HG02884 (cell line): ENCODE data around the gene IFIT5.
"Not testable (repeated sequence)": the region's sequence is repeated elsewhere in the genome, so short reads cannot be mapped to it uniquely, and the experiment has no call there.

ENCODE experiments used
- ATAC-seq: cut with Tn5 transposase; IDR thresholded peaks from one replicate; pipeline ENCODE4 v1.9.1; 2021; ENCODE audit warnings: mild to moderate bottlenecking, moderate library complexity; ENCODE audit not compliant: unreplicated experiment

Gene IFIT5

DNA sequence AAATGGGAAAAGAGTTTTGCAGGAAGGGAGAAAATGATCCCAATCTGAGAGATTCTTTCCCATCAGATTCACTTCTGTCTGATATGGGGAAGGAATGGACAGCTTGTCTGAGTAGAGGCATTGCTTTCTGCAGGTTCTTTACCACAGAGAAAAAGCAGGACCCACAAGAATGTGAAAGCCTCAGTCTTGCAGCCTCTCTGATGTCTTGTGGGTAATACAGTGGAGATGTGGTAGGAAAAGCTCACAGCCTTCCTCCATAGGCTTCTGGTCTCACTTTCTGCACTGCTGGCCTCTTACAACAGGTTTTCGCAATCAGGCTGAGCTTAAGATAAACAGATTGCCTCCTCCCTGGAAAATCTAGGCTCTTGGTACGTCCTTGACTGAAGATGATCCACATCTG is 21.4 kb upstream of the IFIT5 start:
- peak; percentile 41 for ATAC-seq

DNA sequence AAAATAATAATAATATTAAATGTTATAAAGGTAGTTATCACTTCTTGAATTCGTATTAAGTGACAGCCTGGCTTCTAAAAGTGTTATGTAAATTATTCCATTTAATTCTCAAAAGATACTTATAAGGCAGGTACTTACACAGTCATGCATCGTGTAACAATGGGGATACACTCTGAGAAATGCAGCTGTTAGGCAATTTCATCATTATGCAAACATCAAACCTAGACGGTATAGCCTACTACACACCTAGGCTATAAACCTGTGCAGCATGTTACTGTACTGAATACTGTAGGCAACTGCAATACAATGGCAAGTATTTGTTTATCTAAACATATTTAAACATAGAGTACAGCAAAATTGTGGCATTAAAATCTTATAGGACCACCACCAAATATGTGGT is 20.5 kb upstream of the IFIT5 start:
- no peak for ATAC-seq

DNA sequence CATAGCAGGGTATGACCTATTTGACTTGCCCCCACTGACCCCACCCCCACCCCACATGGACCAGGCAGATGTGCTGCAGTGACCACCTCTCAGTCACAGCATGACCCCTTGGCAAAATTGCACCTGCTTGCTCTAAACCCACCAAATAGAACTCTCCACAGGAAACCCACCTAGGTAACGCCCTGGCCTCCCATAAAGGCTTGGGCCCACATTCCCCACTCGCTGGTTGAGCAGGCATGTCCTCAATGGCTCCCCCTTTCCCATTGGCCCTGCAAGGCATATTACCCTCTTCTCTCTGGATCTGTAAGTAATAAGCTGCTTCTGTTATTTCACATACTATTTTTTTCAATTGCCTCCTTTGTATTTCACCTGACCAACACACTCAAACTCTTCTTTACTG is 19.2 kb upstream of the IFIT5 start:
- ATAC-seq: no peak

DNA sequence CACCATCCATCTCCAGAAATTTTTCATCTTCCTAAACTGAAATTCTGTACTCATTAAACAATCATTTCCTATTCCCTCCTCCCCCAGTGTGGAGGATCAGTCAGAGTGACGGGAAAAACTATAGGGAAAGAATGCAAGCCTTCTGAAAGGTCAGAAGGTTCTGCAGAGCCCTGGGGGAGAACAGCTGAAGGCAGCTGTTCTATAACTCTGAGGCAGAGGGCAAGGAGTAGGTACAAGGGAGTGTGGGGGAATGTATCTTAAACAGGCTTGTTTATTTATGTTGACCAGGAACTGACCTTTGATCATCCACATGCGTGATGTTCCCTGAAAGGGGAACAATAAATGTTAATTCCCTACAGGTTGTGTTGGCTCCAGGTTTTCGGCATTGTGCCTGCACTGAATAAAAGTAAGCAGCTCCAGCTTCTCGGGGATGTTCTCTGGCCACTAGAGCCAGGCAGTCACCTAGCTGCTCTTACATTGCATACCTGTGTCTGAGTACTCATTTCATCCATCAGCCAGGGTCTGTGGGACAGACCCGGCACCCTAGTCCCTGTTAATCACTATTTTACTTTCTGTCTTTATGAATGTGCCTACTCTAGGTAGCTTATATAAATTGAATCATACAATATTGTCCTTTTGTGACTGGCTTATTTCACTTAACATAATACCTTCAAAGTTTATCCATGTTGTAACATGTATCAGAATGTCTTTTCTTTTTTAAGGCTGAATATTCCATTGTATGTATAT is 16.2 kb upstream of the IFIT5 start:
- no peak for ATAC-seq

DNA sequence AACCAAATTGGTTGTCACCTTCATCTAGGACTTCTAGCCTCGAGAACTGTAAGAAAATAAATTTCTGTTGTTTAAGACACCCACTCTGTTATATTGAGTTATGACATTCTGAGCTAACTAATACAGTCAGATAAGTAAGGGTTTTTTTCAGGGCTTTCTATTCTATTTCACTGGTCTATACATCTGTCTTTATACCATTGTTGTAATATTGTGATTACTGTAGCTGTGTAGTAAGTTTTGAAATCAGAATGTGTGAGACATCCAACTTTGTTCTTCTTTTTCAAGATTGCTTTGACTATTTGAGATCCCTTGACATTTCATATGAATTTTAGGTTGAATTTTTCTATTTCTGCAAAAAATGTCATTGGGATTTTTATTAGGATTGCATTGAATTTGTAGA is 14.4 kb upstream of the IFIT5 start:
- ATAC-seq: no peak

DNA sequence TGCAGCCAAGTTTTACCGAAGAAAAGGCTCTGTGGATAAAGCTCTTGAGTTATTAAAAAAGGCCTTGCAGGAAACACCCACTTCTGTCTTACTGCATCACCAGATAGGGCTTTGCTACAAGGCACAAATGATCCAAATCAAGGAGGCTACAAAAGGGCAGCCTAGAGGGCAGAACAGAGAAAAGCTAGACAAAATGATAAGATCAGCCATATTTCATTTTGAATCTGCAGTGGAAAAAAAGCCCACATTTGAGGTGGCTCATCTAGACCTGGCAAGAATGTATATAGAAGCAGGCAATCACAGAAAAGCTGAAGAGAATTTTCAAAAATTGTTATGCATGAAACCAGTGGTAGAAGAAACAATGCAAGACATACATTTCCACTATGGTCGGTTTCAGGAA is 11.3 kb upstream of the IFIT5 start:
- ATAC-seq: no peak

DNA sequence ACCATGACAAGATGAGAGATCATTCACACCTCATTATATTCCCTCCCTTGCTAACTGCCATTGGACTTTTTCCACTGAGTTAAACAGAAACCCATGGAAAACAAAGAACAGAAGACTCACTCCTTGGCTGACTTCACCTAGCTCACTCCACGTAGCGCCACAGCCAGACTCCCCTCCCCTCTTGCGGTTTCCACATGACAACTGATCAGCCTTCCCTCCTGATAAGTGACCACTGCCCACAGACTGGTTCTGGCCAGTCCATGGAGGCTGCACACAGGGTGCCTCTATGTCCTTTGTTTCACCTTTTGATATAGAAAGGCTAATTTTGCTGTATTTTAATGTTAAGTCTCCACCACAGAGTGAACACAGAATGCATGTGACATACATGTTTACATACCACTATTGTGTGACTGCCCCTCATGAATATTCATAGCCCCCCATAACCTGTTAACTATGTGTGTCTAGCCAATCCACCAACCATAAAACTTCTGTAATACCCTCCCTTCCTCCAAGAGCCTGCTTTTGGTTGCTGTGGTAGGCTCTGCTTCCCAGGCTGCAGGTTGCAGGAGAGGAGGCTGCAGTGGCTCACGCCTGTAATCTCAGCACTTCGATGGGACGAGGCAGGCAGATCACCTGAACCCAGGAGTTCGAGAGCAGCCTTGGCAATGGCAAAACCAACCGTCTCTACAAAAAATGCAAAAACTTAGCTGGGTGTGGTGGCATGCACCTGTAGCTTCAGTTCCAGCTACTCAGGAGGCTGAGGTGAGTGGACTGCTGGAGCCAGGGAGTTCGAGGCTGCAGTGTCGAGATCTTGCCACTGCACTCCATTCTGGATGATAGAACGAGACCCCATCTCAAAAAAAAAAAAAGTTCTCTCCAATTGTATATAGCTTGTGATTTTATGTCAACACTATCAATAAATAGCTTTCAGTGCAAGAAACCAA is 10.0 kb upstream of the IFIT5 start:
- ATAC-seq: no peak

DNA sequence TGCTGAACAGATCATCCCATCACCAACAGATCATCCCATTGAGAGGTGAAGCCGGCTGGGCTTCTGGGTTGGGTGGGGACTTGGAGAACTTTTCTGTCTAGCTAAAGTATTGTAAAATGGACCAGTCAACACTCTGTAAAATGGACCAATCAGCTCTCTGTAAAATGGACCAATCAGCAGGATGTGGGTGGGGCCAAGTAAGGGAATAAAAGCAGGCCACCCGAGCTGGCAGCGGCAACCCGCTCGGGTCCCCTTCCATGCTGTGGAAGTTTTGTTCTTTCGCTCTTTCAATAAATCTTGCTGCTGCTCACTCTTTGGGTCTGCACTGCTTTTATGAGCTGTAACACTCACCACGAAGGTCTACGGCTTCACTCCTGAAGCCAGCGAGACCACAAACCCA is 8.2 kb upstream of the IFIT5 start:
- ATAC-seq: not testable (repeated sequence)

DNA sequence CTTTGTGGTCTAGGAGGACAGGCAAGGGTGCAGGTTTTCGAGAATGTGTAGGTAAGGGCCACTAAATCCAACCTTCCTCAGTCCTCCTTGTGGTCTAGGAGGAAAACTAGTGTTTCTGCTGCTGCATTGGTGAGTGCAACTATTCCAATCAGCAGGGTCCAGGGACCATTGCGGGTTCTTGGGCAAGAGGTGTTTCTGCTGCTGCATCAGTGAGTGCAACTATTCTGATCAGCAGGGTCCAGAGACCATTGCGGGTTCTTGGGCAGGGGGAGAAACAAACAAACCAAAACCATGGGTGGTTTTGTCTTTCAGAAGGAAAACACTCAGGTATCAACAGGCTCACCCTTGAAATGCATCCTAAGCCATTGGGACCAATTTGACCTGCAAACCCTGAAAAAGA is 6.6 kb upstream of the IFIT5 start:
- not testable (repeated sequence) for ATAC-seq

DNA sequence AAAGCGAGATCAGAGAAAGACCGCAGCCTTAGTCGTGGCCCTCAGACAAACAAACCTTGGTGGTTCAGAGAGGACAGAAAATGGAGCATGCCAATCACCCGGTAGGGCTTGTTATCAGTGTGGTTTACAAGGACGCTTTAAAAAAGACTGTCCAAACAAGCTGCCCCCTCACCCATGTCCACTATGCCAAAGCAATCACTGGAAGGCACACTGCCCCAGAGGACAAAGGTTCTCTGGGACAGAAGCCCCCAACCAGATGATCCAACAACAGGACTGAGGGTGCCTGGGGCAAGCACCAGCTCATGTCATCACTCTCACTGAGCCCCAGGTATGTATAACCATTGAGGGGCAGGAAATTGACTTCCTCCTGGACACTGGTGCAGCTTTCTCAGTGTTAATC is 5.1 kb upstream of the IFIT5 start:
- not testable (repeated sequence) for ATAC-seq

DNA sequence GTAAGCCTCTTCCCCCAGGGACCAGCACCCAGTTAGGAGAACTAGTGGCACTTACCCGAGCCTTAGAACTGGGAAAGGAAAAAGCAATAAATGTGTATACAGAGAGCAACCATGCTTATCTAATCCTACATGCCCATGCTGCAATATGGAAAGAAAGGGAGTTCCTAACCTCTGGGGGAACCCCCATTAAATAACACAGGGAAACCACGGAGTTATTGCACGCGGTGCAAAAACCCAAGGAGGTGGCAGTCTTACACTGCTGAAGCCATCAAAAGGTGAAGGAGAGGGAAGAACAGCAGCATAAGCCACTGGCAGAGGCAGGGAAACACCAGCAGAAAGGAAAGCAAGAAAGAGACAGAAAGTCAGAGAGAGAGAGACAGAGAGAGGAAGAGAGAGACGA is 3.8 kb upstream of the IFIT5 start:
- not testable (repeated sequence) for ATAC-seq

DNA sequence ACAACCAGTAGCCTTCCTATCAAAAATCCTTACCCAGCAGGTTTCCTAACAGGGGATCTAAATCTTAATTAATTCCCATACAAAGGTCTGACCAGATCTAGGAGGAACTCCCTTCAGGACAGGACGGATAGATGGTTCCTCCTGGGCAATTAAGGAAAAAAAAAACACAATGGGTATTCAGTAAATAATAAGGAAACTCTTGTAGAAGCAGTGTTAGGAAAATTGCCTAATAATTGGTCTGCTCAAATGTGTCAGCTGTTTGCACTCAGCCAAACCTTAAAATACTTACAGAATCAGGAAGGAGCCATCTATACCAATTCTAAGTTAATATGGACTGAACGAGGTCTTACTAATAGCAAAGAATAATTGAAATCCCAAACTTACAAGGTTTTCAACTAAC is 3.2 kb upstream of the IFIT5 start:
- ATAC-seq: not testable (repeated sequence)

DNA sequence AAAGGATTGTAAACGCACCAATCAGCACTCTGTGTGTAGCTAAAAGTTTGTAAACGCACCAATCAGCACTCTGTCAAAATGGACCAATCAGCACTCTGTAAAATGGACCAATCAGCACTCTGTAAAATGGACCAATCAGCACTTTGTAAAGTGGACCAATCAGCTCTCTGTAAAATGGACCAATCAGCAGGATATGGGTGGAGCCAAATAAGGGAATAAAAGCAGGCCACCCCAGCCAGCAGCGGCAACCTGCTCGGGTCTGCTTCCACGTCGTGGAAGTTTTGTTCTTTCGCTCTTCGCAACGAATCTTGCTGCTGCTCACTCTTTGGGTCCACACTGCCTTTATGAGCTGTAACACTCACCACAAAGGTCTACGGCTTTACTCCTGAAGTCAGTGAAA is 2.1 kb upstream of the IFIT5 start:
- not testable (repeated sequence) for ATAC-seq

DNA sequence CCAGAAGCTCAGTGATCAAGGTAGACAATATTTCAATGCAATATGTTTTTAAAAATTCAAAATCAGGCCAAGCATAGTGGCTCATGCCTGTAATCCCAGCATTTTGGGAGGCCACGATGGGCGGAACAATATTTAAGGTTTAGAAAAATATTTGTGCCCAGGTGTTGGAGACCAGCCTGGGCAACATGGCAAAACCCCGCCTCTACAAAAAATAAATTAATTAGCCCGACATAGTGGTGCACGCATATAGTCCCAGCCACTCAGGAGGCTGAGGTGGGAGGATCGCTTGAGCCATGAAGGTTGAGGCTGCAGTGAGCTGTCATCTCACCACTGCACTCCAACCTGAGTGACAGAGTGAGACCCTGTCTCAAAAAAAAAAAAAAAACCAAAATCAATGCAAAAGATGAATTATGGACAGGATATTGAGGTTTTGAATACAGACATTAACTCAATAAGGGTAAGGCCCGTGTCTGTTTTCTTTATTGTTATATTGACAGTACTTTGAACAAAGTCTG is 913 bp upstream of the IFIT5 start:
- no peak for ATAC-seq

DNA sequence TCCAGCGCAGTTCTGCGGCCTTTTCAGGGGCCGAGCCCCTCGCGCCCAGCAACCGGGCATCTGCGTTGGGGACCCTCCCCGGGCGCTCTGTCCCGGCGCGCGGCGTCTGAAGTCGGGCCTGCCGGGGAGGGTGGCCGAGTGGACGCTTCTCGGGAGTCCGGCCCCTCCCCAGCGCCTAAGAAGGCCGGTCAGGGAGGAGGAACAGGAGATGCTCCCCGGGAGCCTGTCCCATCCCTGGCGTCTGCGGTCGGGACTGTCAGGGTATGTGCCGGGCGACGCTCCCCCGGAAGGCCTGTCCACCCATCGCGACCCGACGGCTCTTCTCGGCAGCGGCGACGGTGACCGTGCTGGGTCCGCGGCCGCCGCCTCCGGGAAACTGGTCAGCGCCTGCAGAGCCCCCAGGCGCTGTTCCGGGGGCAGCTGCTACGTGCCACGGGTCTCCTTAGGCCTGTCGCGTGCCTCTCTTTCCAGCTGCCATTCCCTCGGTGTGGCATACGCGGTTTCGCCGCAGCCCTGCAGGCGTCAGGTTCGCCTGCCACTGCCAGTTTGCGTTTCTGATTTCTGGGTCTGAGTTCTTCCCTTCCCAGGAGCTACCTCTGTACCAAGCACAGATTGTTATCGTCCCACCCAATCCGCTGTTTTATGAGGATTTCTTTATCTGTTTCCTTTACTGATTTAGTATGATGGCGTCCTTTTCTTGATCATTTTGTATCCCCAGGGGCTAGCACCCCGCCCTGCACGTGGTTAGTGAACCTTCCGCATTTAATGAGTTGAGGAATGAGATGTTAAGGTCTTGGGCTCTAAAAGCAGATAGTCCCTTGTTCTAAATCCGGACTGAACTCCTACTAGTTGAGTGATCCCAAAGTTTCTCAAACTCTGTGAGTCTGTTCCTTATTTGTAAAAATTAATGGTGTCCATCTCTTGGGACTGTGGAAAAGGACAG is 782 bp downstream of the IFIT5 start:
- peak; percentile 25 for ATAC-seq

DNA sequence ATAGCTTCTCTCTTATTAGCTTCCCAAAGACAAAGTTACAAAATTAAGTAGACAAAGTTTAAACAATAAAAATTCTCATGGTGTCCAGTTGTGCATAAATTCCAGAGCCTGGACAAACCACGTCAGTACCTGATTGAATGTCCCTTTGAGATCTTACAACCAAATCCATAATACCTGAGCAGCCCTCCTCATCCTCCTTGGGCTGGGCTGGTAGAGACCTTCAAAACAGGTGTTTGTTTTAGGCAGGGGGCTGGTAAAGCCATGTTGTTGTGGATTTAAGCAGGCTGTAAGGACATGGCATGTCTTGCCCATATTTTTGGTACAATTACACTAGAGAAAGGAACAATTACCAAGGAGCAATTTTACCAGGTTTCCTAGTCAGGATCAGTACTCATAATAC is 2.1 kb downstream of the IFIT5 start:
- no peak for ATAC-seq

DNA sequence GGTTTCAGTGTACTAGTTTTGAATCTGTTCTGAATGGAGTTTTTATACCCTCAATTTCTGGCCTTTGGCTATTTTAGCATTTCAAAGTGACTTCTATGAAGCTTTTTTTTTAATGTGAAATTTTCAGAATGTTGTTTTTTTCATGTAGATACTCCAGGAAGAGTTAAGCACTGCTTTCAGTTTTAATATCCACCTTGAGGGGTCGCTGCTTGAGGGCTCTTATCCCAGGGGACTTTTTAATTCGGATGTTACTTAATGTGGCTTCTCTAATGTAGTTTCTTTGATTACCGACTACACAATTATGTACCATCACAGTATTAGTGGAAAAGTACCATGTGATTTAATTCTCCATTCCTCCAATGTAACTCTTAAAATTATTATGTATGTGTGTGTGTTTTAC is 5.2 kb downstream of the IFIT5 start:
- no peak for ATAC-seq

DNA sequence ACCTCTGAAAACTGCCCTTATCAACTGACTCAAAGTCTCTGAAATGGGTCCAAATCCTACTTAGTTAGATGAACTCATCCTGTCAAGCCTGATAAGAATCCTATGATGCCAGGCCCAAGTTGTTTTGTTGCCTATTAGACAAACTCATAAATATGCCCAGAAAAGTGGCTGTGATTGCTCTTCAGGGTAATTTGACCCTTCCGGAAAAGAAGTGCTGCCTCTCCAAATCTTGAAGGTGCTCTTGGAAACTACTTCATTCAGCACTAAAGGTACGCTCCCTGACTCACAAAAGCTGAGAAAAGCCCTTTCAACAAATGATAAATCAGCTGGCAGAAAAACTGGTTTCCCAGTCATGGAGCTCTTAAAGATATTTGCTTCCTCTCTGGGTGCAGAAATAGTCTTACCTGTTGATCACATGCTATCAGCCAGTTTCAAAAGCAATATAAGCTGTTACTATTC is 6.7 kb downstream of the IFIT5 start:
- no peak for ATAC-seq

DNA sequence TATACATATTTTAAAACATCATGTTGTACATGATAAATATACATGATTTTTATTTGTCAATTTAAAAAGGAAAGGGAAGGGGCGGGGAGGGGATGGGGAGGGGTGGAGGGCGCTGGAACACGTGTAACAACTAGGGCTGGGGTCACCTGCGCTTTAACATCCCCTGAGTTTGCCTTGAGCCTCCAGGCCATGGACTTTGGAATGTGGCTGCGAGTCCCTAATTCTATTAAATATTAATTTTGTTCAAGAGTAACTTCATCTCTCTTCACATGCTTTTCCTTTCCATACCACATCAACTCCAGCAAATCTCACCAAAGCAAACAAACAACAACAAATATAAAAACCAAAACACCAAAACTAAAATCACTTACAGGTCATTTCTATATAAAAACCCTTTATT is 10.6 kb downstream of the IFIT5 start:
- ATAC-seq: no peak

DNA sequence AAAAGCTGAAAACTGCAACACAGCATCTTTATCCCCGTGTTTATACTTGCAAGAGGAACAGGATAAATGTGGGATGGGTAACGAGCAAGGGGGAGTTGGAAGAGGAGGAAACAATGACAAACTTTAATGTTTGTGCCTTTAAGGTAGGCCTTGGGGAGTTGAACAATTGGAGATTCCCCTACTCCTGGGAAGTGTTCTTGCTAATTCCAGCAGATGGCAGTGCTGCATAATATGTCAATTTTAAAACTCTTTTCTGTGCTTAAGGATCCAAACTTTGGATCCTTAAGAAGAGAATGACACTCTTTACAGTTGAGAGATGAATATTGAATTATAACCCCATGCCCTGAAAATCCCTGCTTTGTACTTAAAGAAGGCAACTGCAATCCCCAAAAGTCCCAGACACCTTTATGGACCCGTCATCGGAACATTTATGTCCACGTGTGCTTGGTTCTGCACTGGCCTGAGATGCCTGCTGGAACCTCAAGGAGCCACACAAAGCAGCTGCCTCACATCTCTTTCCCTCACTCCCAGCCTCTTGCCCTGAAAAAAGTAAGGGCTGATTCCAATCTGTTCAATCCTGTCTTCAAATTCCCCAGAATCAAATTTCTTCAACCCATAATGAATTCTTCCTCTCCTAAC is 12.0 kb downstream of the IFIT5 start:
- no peak for ATAC-seq
